Measurements from ENCODE around the gene MYLIP. TPM values are rescaled to one million over a fixed set of nuclear protein-coding genes. Genes with fewer than 3 reads are reported as not detected.

MYLIP gene
- total RNA-seq, 1 experiment from 2014 or later: 48.1 TPM

DNA sequence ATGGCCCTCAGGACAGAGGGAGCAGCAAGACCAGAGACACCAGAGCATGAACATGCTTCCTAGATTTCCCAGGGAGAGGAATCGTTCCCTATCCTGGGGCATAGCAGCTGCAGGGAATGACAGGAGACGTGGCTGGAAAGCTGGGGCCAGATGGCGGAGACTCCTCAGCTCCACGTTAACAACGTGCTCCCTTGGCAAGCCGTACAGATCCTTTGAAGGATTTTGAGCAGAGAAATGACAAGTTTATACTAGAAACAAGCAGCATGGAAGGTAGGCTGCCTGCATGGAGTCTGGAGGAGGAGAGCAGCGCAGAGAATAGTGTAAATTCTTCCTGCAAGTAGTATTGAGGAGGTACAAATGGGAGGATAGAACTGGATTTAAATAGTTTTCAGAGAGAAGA is 11.7 kb downstream of the MYLIP start:
- CTCF ChIA-PET: no interaction called here

DNA sequence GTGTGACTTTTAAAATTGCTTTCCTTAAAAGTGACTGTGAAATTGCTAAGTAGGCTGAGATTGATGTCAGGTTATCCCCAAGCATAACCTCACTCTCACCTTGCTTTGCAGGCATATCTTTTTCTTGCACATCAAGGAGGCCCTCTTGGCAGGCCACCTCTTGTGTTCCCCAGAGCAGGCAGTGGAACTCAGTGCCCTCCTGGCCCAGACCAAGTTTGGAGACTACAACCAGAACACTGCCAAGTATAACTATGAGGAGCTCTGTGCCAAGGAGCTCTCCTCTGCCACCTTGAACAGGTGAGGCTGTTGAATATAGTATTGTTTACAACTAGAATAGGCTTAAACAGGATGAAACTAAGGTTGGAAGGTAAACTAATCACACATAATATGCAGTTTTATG is 12.6 kb downstream of the MYLIP start:
- Mint-ChIP-seq H3K27me3 (ENCODE audit: insufficient read depth, unreplicated experiment) (no peaks in the 10 kb centered on the region), H3K4me3 (ENCODE audit: unreplicated experiment) (no peak overlapping the region), H3K9me3 (ENCODE audit: unreplicated experiment) (no peaks in the 10 kb centered on the region), H3K27ac (ENCODE audit: unreplicated experiment) (no peak overlapping the region), H3K36me3 (ENCODE audit: insufficient read depth, unreplicated experiment) (peaks cover 75% of the 10 kb centered on the region), H3K4me1 (ENCODE audit: low read depth, unreplicated experiment) (peaks cover 6% of the 10 kb centered on the region)
- TF ChIP-seq, protein P1, sequence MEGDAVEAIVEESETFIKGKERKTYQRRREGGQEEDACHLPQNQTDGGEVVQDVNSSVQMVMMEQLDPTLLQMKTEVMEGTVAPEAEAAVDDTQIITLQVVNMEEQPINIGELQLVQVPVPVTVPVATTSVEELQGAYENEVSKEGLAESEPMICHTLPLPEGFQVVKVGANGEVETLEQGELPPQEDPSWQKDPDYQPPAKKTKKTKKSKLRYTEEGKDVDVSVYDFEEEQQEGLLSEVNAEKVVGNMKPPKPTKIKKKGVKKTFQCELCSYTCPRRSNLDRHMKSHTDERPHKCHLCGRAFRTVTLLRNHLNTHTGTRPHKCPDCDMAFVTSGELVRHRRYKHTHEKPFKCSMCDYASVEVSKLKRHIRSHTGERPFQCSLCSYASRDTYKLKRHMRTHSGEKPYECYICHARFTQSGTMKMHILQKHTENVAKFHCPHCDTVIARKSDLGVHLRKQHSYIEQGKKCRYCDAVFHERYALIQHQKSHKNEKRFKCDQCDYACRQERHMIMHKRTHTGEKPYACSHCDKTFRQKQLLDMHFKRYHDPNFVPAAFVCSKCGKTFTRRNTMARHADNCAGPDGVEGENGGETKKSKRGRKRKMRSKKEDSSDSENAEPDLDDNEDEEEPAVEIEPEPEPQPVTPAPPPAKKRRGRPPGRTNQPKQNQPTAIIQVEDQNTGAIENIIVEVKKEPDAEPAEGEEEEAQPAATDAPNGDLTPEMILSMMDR (IDR thresholded peaks at IDR 0.05; ENCODE audit: insufficient read depth in 1 of 2, low read depth in 1 of 2, low read length in 1 of 2, severe bottlenecking in 1 of 2, unreplicated experiment in 1 of 2): no peak
- CTCF ChIA-PET: no interaction called here
- Histone ChIP-seq H3K9me3 (no peaks in the 10 kb centered on the region), H3K27me3 (replicated peaks; ENCODE audit: control insufficient read depth, insufficient read depth, low read length) (no peaks in the 10 kb centered on the region), H3K36me3 (ENCODE audit: control insufficient read depth, insufficient read depth, low read length) (peaks cover 5% of the 10 kb centered on the region; the same call in 1 of the 2 replicates), H3K4me1 (peaks cover under 1% of the 10 kb centered on the region; the same call in 1 of the 2 replicates), H3K4me3 (ENCODE audit: low read depth, low read length) (no peak overlapping the region)
- POLR2A ChIA-PET: no interaction called here
- intact Hi-C loops (cut with micrococcal nuclease; ENCODE audit: unreplicated experiment): no loop called here
- DNase-seq: no peak
- no TSS peak for BruUV-seq (replicated peaks)

More for the DNA sequence above, 11.7 kb downstream of the MYLIP start:
- Histone ChIP-seq H3K4me1 (peaks cover 4% of the 10 kb centered on the region; the same call in 1 of the 2 replicates), H3K36me3 (ENCODE audit: control insufficient read depth, insufficient read depth, low read length) (peaks cover 5% of the 10 kb centered on the region; the same call in 1 of the 2 replicates), H3K4me3 (ENCODE audit: low read depth, low read length) (no peak overlapping the region), H3K27me3 (replicated peaks; ENCODE audit: control insufficient read depth, insufficient read depth, low read length) (no peaks in the 10 kb centered on the region), H3K9me3 (no peaks in the 10 kb centered on the region)
- DNase-seq: no peak
- H3K27ac Mint-ChIP-seq (ENCODE audit: unreplicated experiment): no peak overlapping the region
- no TSS peak for BruUV-seq (replicated peaks)
- POLR2A ChIA-PET: no interaction called here
- TF ChIP-seq, protein P1 (IDR thresholded peaks at IDR 0.05; ENCODE audit: insufficient read depth in 1 of 2, low read depth in 1 of 2, low read length in 1 of 2, severe bottlenecking in 1 of 2, unreplicated experiment in 1 of 2): no peak
- no peaks in the 10 kb centered on the region for H3K27me3 Mint-ChIP-seq (ENCODE audit: insufficient read depth, unreplicated experiment)
- H3K9me3 Mint-ChIP-seq (ENCODE audit: unreplicated experiment): no peaks in the 10 kb centered on the region
- H3K4me1 Mint-ChIP-seq (ENCODE audit: low read depth, unreplicated experiment): peaks cover 14% of the 10 kb centered on the region
- no peak overlapping the region for H3K4me3 Mint-ChIP-seq (ENCODE audit: unreplicated experiment)
- H3K36me3 Mint-ChIP-seq (ENCODE audit: insufficient read depth, unreplicated experiment): peaks cover 69% of the 10 kb centered on the region
- intact Hi-C loops (cut with micrococcal nuclease; ENCODE audit: unreplicated experiment): no loop called here

DNA sequence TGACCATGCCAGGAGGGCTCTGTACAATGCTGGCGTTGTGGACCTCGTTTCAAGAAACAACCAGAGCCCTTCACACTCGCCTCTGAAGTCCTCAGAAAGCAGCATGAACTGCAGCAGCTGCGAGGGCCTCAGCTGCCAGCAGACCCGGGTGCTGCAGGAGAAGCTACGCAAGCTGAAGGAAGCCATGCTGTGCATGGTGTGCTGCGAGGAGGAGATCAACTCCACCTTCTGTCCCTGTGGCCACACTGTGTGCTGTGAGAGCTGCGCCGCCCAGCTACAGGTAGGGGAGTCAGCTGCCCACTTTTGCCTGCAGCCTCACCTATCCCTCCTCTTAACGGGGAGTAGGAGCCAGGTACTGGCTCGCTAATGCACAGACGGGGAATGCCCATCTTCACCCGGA is 16.2 kb downstream of the MYLIP start:
- Histone ChIP-seq H3K9me3 (no peaks in the 10 kb centered on the region), H3K4me3 (ENCODE audit: low read depth, low read length) (no peak overlapping the region), H3K27me3 (replicated peaks; ENCODE audit: control insufficient read depth, insufficient read depth, low read length) (no peaks in the 10 kb centered on the region), H3K4me1 (peaks cover 15% of the 10 kb centered on the region), H3K36me3 (ENCODE audit: control insufficient read depth, insufficient read depth, low read length) (peaks cover 5% of the 10 kb centered on the region; the same call in 1 of the 2 replicates)
- no peak for DNase-seq
- POLR2A ChIA-PET: no interaction called here
- Mint-ChIP-seq H3K36me3 (ENCODE audit: insufficient read depth, unreplicated experiment) (peaks cover 95% of the 10 kb centered on the region), H3K27ac (ENCODE audit: unreplicated experiment) (no peak overlapping the region), H3K4me1 (ENCODE audit: low read depth, unreplicated experiment) (peaks cover 16% of the 10 kb centered on the region), H3K9me3 (ENCODE audit: unreplicated experiment) (no peaks in the 10 kb centered on the region), H3K27me3 (ENCODE audit: insufficient read depth, unreplicated experiment) (no peaks in the 10 kb centered on the region), H3K4me3 (ENCODE audit: unreplicated experiment) (no peak overlapping the region)
- intact Hi-C loops (cut with micrococcal nuclease; ENCODE audit: unreplicated experiment): no loop called here
- BruUV-seq (replicated peaks): no TSS peak
- TF ChIP-seq, protein P1 (IDR thresholded peaks at IDR 0.05; ENCODE audit: insufficient read depth in 1 of 2, low read depth in 1 of 2, low read length in 1 of 2, severe bottlenecking in 1 of 2, unreplicated experiment in 1 of 2): no peak
- CTCF ChIA-PET: no interaction called here
